K562 (cell line): ENCODE measurements around the gene TLNRD1. TPM values are rescaled to one million over a fixed set of nuclear protein-coding genes. Genes with fewer than 3 reads are reported as not detected.

Experiments used
- ATAC-seq: fragments of 200-7000 bp; cut with Tn5 transposase; 3 replicates; pipeline ENCODE4 v1.9.1; 2020; ENCODE audit warnings: moderate library complexity
- BruUV-seq: library from RNA; stranded (reverse); fragments of 400-500 nt; replicated peaks from 2 replicates; lab custom pipeline; 2021; lab: Mats Ljungman, UMichigan
- CTCF ChIA-PET: fragments of 300-600 bp; formaldehyde crosslinking; extraction: SDS; loops from one replicate; lab custom pipeline; 2021; ENCODE audit warnings: low intra/inter-chr PET ratio; lab: Yijun Ruan, JAX
- POLR2A ChIA-PET: fragments of 300-600, 350-650 bp; sonication (Branson Sonifier 250); formaldehyde crosslinking; extraction: SDS; loops from one replicate; lab custom pipeline; 2021; ENCODE audit warnings: antibody characterized with exemption, inconsistent platforms; lab: Yijun Ruan, JAX
- DNase-seq, 4 experiments: peaks; one replicate each; pipeline versions ENCODE4 v3.0.0 to v3.0.0-alpha.2; 2011 to 2018; ENCODE audit warnings: low spot score in 3 of 4, mixed read lengths in 3 of 4; ENCODE audit errors: extremely low read depth in 1 of 4
- FAIRE-seq: peaks from 2 replicates; lab custom pipeline; 2011; peaks lifted over from hg19 to GRCh38; lab: Jason Lieb, UNC
- H2AFZ ChIP-seq: 2 replicates; pipeline ENCODE4 v1.6.0; 2011; ENCODE audit warnings: low read depth, low read length, control low read depth, inconsistent platforms
- H3K27ac ChIP-seq: fragments of 200-600 bp; 3 replicates; pipeline ENCODE4 v1.8.0; 2011; ENCODE audit warnings: low read depth, mild to moderate bottlenecking, control low read depth, inconsistent platforms, low read length, moderate library complexity, mixed read lengths; ENCODE audit errors: extremely low read depth
- H3K27me3 ChIP-seq, 2 experiments: fragments of 300-600 bp in 1 of 2; 2 replicates in 1 of 2; 3 replicates in 1 of 2; pipeline versions ENCODE4 v1.6.0 to v1.8.0; 2011; ENCODE audit warnings: inconsistent platforms in 2 of 2, low read length in 2 of 2, mild to moderate bottlenecking in 1 of 2, mixed read lengths in 1 of 2, moderate library complexity in 1 of 2; ENCODE audit not compliant: control insufficient read depth in 2 of 2, insufficient read depth in 2 of 2
- H3K36me3 ChIP-seq: fragments of 300-600 bp; 3 replicates; pipeline ENCODE4 v1.8.0; 2011; ENCODE audit warnings: mild to moderate bottlenecking, low read length, inconsistent platforms; ENCODE audit not compliant: control insufficient read depth, insufficient read depth
- H3K4me1 ChIP-seq, 2 experiments: fragments of 200-600 bp in 1 of 2; replicated peaks in 1 of 2; 2 replicates in 1 of 2; 3 replicates in 1 of 2; pipeline versions ENCODE4 v1.5.1 to v1.8.0; 2011; ENCODE audit warnings: inconsistent platforms in 2 of 2, low read length in 2 of 2, mild to moderate bottlenecking in 1 of 2, mixed read lengths in 1 of 2, moderate library complexity in 1 of 2; ENCODE audit not compliant: control insufficient read depth in 2 of 2, insufficient read depth in 2 of 2
- H3K4me2 ChIP-seq: 2 replicates; pipeline ENCODE4 v1.6.1; 2011; ENCODE audit warnings: low read length, control low read depth, inconsistent platforms, mixed read lengths; ENCODE audit not compliant: insufficient read depth
- H3K4me3 ChIP-seq: fragments of 200-600 bp; sonication (generic), shearing (Covaris generic); 2 replicates; pipeline ENCODE4 v1.5.1; 2016; ENCODE audit warnings: control low read depth, inconsistent platforms
- H3K79me2 ChIP-seq: fragments of 200-600 bp; 3 replicates; pipeline ENCODE4 v1.8.0; 2011; ENCODE audit warnings: low read length, inconsistent platforms; ENCODE audit not compliant: control insufficient read depth, insufficient read depth
- H3K9ac ChIP-seq, 2 experiments: 2 replicates each; pipeline versions ENCODE4 v1.6.0 to v1.6.1; 2011; ENCODE audit warnings: low read depth in 2 of 2, low read length in 2 of 2, control low read depth in 1 of 2, inconsistent platforms in 1 of 2, mild to moderate bottlenecking in 1 of 2, mixed read lengths in 1 of 2; ENCODE audit not compliant: insufficient read depth in 1 of 2
- H3K9me1 ChIP-seq: one replicate; pipeline ENCODE4 v1.6.0; 2011; ENCODE audit warnings: inconsistent platforms, mild to moderate bottlenecking, low read length, moderate library complexity; ENCODE audit not compliant: control insufficient read depth, insufficient read depth
- H3K9me3 ChIP-seq: replicated peaks from 2 replicates; pipeline ENCODE4 v1.5.1; 2011; ENCODE audit warnings: low read depth, low read length, inconsistent platforms; ENCODE audit not compliant: control insufficient read depth, insufficient read depth
- H4K20me1 ChIP-seq: replicated peaks from 2 replicates; pipeline ENCODE4 v1.6.1; 2011; ENCODE audit warnings: low read length, inconsistent platforms, mixed read lengths; ENCODE audit not compliant: control insufficient read depth, insufficient read depth
- BRD9 ChIP-seq: fragments of 450-650 bp; IDR thresholded peaks from 2 replicates; pipeline ENCODE4 v1.6.1; 2018; ENCODE audit warnings: low read depth; ENCODE audit not compliant: partially characterized antibody
- CBFB ChIP-seq: sonication (generic); formaldehyde crosslinking; IDR thresholded peaks from 2 replicates; pipeline ENCODE4 v1.4.0; 2020; ENCODE audit warnings: mild to moderate bottlenecking, missing genetic modification reagents
- HNRNPH1 ChIP-seq: fragments of 200-400 bp; formaldehyde crosslinking; optimal IDR thresholded peaks from 2 replicates; pipeline ENCODE3; 2017; ENCODE audit warnings: low read depth, mild to moderate bottlenecking, low read length, moderate library complexity
- ZHX1 ChIP-seq: fragments of 150-350 bp; conservative IDR thresholded peaks from 2 replicates; pipeline ENCODE4 v1.6.1; 2014; ENCODE audit warnings: low read length
- WGBS: fragments of 100-300 bp; shearing (Covaris generic); methylation state at CpG from one replicate; pipeline ENCODE4 v1.1.6; 2016; ENCODE audit warnings: low coverage, mixed read lengths; ENCODE audit not compliant: insufficient coverage; ENCODE audit errors: missing lambda C conversion rate; 5-methylcytosine and 5-hydroxymethylcytosine counted together
- in situ Hi-C: fragments of 300-500 bp; cut with MboI; formaldehyde crosslinking; loops from 4 replicates; pipeline ENCODE4 v1.15.0; 2018; ENCODE audit warnings: inconsistent platforms, mixed read lengths
- intact Hi-C: fragments of 100-400 bp; cut with micrococcal nuclease; formaldehyde crosslinking; loops from 2 replicates; pipeline ENCODE4 v1.14.2; 2022
- polyA plus RNA-seq, 8 experiments: library from polyadenylated mRNA; depleted of rRNA in 4 of 8; stranded (reverse) in 5 of 8; unstranded in 3 of 8; fragments of >200 nt; fragmentation: Nextera tagmentation in 2 of 8; fragmentation: Illumina TruSeq in 1 of 8; extraction: Ambion mirVana in 2 of 8; extraction: Trizol in 1 of 8; gene quantifications; 2 replicates each; pipeline versions ENCODE4 v1.2.1 to v1.2.3, GENCODE V29; 2011 to 2014; ENCODE audit warnings: inconsistent platforms in 1 of 8, missing spikeins in 1 of 8
- total RNA-seq, 7 experiments: library from RNA; depleted of rRNA in 6 of 7; stranded (reverse); fragments of >200 nt in 6 of 7; fragmentation: Illumina TruSeq in 2 of 7; extraction: Trizol in 2 of 7; gene quantifications; 2 replicates each; pipeline versions ENCODE4 v1.2.1 to v1.2.3, GENCODE V29; 2011 to 2021; ENCODE audit warnings: low replicate concordance in 1 of 7

Gene TLNRD1
- total and polyA plus RNA-seq, 9 of the 15 experiments (the other 6 are each of a cell fraction or from before 2014, with no cell fraction given) = 1.1 to 33.1 (median 5.7) TPM

- ATAC-seq = no peak
- DNase-seq = no peak
- Histone ChIP-seq H3K36me3 (no peaks in the 10 kb centered on the region), H3K9me3 (peaks cover 9% of the 10 kb centered on the region), H3K4me3 (no peak overlapping the region), H3K4me2 (no peak overlapping the region), H3K9me1 (no peaks in the 10 kb centered on the region), H4K20me1 (no peaks in the 10 kb centered on the region), H3K27me3 (no peaks in the 10 kb centered on the region), H3K4me1 (no peaks in the 10 kb centered on the region; a peak in 1 of 5 replicates), H2AFZ (no peak overlapping the region), H3K79me2 (no peaks in the 10 kb centered on the region), H3K27ac (no peak overlapping the region), H3K9ac (no peak overlapping the region)
- CTCF ChIA-PET = no interaction called here
- 9% methylated on average over 2 of the region's 2 CpGs for WGBS
- FAIRE-seq = peak; percentile 6
- in situ Hi-C loops = no loop called here
- intact Hi-C loops = no loop called here
- TF ChIP-seq BRD9 = no peak
- TF ChIP-seq ZHX1 = no peak
- no peak for TF ChIP-seq CBFB (CRISPR knock-in tag)
- TF ChIP-seq HNRNPH1 = no peak
- POLR2A ChIA-PET = interaction anchor here (1.1 kb wide), 1 partner anchor 15 kb away, joined by 3 read pairs; no protein-coding TSS in a partner anchor
- BruUV-seq = no TSS peak
Measured at GRCh38 chr15:81033508-81033907, 32.8 kb downstream of the TLNRD1 start.
